Type B pancreatic cell (in vitro differentiated cells): Measurements from ENCODE around the gene SMG6. TPM values are rescaled to one million over a fixed set of nuclear protein-coding genes. Genes with fewer than 3 reads are reported as not detected.
A peak's percentile ranks its signal among the peaks of the same experiment; 100 is the strongest.

Experiments used
- DNase-seq: peaks from one replicate; pipeline ENCODE4 v3.0.0; 2021; ENCODE audit warnings: mixed read lengths; ENCODE audit not compliant: unreplicated experiment; ENCODE audit errors: extremely low spot score
- H3K27ac Mint-ChIP-seq: 2 replicates; pipeline ENCODE4 v1.8.0; 2021; ENCODE audit warnings: mild to moderate bottlenecking, mixed read lengths
- H3K27me3 Mint-ChIP-seq: 2 replicates; pipeline ENCODE4 v1.8.0; 2021; ENCODE audit warnings: mixed read lengths
- H3K36me3 Mint-ChIP-seq: 2 replicates; pipeline ENCODE4 v1.8.0; 2021; ENCODE audit warnings: mixed read lengths
- H3K4me1 Mint-ChIP-seq: one replicate; pipeline ENCODE4 v1.8.0; 2021; ENCODE audit warnings: mixed read lengths; ENCODE audit not compliant: unreplicated experiment
- H3K4me3 Mint-ChIP-seq: 2 replicates; pipeline ENCODE4 v1.8.0; 2021; ENCODE audit warnings: mild to moderate bottlenecking, mixed read lengths
- H3K9me3 Mint-ChIP-seq: 2 replicates; pipeline ENCODE4 v1.8.0; 2021; ENCODE audit warnings: mixed read lengths
- total RNA-seq: library from RNA; stranded (reverse); gene quantifications from 2 replicates; pipeline ENCODE4 v1.2.1, GENCODE V29; 2021; ENCODE audit warnings: low replicate concordance
- TF ChIP-seq, protein P1 (sequence below): fragments of 200-600 bp; sonication (generic); conservative IDR thresholded peaks from 2 replicates; pipeline ENCODE4 v1.5.0; 2021; ENCODE audit warnings: antibody characterized with exemption, mild to moderate bottlenecking

SMG6 gene
- total RNA-seq, 1 donor from 2014 or later, result 39.0 TPM

DNA sequence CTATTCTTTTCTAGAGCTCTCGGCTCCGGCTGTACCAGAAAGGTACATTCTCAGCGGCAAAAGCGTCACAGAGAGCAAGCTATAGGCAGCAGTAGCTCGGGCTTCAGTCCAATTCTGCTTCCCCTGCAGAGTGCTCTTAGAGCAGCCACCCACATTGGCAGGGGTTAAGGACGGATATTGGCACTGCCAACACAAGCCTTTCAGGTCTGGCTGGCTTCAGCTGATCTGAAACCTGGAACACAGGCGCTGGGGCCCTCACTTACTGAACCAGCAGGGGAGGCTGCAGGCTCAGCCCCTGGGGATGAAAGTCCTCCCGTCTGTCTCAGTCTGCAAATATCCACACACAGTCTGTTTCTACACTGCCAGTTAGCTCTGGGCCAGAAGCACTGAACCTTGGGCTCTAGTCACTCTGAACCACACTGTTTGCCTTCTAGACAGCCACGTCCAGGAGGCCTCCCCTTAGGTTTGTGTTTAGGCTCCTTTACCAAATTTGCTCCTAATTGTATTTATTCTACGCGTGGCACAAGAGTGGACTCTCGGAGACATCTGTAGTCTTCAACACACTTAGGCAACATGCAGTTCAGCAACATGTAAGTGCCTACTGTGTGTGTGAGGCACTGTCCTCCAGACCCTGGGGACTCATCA is 208.6 kb downstream of the SMG6 start:
- Mint-ChIP-seq H3K27ac (peak overlapping the region; percentile 91), H3K4me3 (no peak overlapping the region), H3K4me1 (peaks cover 34% of the 10 kb centered on the region), H3K9me3 (no peaks in the 10 kb centered on the region), H3K36me3 (peaks cover 5% of the 10 kb centered on the region), H3K27me3 (no peaks in the 10 kb centered on the region)
- no peak for DNase-seq
- TF ChIP-seq, protein P1, sequence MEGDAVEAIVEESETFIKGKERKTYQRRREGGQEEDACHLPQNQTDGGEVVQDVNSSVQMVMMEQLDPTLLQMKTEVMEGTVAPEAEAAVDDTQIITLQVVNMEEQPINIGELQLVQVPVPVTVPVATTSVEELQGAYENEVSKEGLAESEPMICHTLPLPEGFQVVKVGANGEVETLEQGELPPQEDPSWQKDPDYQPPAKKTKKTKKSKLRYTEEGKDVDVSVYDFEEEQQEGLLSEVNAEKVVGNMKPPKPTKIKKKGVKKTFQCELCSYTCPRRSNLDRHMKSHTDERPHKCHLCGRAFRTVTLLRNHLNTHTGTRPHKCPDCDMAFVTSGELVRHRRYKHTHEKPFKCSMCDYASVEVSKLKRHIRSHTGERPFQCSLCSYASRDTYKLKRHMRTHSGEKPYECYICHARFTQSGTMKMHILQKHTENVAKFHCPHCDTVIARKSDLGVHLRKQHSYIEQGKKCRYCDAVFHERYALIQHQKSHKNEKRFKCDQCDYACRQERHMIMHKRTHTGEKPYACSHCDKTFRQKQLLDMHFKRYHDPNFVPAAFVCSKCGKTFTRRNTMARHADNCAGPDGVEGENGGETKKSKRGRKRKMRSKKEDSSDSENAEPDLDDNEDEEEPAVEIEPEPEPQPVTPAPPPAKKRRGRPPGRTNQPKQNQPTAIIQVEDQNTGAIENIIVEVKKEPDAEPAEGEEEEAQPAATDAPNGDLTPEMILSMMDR, result peak; percentile 39

GRCh38 chr17:2093349-2093748 is 210.2 kb downstream of the SMG6 start:
- H3K36me3 Mint-ChIP-seq, result peaks cover 8% of the 10 kb centered on the region

GRCh38 chr17:2092253-2092652 is 211.3 kb downstream of the SMG6 start:
- Mint-ChIP-seq H3K36me3 (peaks cover 9% of the 10 kb centered on the region), H3K27ac (peak overlapping the region; percentile 46), H3K4me3 (peak overlapping the region; percentile 33), H3K27me3 (no peaks in the 10 kb centered on the region), H3K4me1 (peaks cover 56% of the 10 kb centered on the region), H3K9me3 (no peaks in the 10 kb centered on the region)
- DNase-seq, result no peak
- TF ChIP-seq, protein P1, result peak; percentile 18

More at GRCh38 chr17:2093349-2093748, 210.2 kb downstream of the SMG6 start:
- Mint-ChIP-seq H3K27me3 (no peaks in the 10 kb centered on the region), H3K4me3 (no peak overlapping the region), H3K27ac (peak overlapping the region; percentile 91), H3K4me1 (peaks cover 49% of the 10 kb centered on the region), H3K9me3 (no peaks in the 10 kb centered on the region)
- TF ChIP-seq, protein P1, result no peak
- no peak for DNase-seq

DNA sequence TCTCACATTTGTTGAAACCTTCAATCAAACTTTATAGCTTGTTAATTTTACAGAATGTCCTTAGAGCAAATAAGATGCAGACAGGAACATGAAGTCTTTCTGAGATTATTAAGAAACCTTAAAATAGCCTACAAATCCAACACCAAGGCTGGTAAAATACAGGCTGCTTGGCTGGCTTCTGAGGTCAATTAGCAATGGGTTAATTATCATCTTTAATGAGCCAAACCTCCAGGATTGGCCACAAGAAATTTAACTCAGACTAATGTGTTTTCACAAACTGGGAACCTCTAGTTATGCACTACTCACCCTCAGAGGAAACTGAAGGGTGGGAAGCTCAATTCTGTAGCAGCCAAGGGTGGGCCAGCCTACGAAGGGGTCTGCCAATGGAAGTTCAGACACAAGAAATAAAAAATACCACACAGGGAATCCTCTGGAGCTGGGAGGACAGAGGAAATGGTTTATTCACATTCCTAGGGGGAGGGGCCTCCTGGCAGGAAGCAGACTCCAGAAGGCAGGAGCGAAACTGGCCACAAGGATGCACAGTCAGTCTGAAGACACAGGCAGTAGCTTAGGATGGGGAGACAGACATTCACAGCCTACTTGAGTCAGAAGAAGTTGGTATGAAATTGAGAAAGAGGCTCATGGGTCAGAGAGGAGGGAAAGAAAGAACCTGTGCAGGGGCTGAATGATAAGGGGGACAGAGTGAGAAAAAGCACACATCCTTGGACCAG is 212.6 kb downstream of the SMG6 start:
- peak overlapping the region; percentile 58 for H3K4me3 Mint-ChIP-seq
- H3K4me1 Mint-ChIP-seq, result peaks cover 60% of the 10 kb centered on the region
- H3K27me3 Mint-ChIP-seq, result no peaks in the 10 kb centered on the region
- no peak for DNase-seq
- H3K36me3 Mint-ChIP-seq, result peaks cover 9% of the 10 kb centered on the region
- H3K27ac Mint-ChIP-seq, result peak overlapping the region; percentile 76
- H3K9me3 Mint-ChIP-seq, result no peaks in the 10 kb centered on the region
- TF ChIP-seq, protein P1, result peak; percentile 57

DNA sequence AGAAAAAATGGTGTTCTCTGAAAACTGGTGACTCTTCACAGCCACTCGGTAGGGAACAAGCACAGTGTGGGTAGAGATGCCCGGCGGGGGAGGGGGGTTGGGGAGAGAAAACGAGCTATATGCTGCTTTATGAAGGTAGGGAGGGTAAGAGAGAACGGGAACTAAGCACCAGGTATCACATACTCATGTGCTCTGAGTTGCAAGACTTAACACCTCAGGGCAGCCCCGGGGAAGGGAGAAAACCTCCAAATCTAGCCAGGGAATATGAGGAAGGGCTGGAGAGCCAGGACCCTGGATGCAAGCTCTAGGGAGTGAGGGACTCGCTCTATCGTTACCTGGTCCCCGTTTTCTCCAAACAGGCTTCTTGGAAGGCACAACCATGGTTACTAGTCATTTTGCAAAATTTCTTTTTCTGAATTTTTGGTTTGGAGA is 213.4 kb downstream of the SMG6 start:
- H3K36me3 Mint-ChIP-seq, result peaks cover 9% of the 10 kb centered on the region
- no peak overlapping the region for H3K4me3 Mint-ChIP-seq
- H3K4me1 Mint-ChIP-seq, result peaks cover 61% of the 10 kb centered on the region
- no peak for DNase-seq
- H3K27ac Mint-ChIP-seq, result no peak overlapping the region
- no peaks in the 10 kb centered on the region for H3K27me3 Mint-ChIP-seq
- TF ChIP-seq, protein P1, result no peak
- H3K9me3 Mint-ChIP-seq, result no peaks in the 10 kb centered on the region
